ENCODE measurements around the gene IPO8. TPM values are rescaled to one million over a fixed set of nuclear protein-coding genes. Genes with fewer than 3 reads are reported as not detected.

The IPO8 gene
- total and polyA plus RNA-seq, 8 donors: 8.9 to 184 (median 32.6) TPM

DNA sequence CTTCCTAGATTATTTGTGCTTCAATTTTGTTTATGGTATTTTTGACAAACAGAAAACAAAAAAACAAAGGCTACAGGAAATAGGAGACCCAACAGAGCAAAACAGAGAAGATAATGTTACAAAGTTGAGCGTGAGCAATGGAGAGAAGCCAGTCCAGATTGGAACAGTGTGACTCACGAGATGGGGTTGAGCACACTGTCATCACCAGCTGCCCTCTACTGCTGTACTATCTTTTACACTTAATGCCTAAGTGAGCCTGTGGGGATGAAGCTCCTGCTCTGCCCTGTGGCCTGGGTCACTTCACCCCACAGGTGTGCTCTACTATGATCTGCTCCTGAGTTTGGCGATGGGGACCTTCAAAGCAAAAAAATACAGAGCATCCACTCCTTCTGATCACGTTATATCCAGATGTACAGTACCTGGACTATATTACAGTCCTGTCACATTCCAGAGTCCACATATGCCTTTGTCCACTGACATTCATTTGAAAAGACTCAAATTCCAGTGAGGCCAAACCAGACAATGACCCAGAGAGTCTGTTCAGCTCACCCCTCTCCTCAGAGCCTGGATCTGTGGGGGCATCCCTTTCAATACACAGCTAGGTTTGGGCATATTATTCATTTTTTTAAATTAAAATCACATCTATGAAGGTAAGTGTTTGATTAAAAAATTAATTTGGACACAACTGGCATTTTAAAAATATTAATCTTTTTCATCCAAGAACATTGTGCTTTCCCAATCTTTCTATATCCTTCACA is 4.4 kb downstream of the IPO8 start:
- Histone ChIP-seq H3K4me3 (no peak overlapping the region), H3K4me1 (peaks cover 18 to 46% (median 37%) of the 10 kb centered on the region in 4 donors), H3K27me3 (no peaks in the 10 kb centered on the region), H3K9me3 (no peaks in the 10 kb centered on the region), H3K36me3 (peaks cover 0 to 7% (median 2%) of the 10 kb centered on the region in 4 donors), H3K27ac (peak overlapping the region in 2 of 5 donors; percentile 2 to 54)
- TF ChIP-seq POLR2AphosphoS5 (IDR thresholded peaks at IDR 0.05) (no peak), EP300 (IDR thresholded peaks at IDR 0.05) (no peak), POLR2A (IDR thresholded peaks at IDR 0.05) (no peak)
- TF ChIP-seq, protein P1, sequence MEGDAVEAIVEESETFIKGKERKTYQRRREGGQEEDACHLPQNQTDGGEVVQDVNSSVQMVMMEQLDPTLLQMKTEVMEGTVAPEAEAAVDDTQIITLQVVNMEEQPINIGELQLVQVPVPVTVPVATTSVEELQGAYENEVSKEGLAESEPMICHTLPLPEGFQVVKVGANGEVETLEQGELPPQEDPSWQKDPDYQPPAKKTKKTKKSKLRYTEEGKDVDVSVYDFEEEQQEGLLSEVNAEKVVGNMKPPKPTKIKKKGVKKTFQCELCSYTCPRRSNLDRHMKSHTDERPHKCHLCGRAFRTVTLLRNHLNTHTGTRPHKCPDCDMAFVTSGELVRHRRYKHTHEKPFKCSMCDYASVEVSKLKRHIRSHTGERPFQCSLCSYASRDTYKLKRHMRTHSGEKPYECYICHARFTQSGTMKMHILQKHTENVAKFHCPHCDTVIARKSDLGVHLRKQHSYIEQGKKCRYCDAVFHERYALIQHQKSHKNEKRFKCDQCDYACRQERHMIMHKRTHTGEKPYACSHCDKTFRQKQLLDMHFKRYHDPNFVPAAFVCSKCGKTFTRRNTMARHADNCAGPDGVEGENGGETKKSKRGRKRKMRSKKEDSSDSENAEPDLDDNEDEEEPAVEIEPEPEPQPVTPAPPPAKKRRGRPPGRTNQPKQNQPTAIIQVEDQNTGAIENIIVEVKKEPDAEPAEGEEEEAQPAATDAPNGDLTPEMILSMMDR (IDR thresholded peaks at IDR 0.05): no peak
- 66 to 83% (median 74%) methylated on average over 4 of the region's 4 CpGs for WGBS, 5 donors
- intact Hi-C loops (cut with DNase I; ENCODE audit: low total_unique reads): no loop called here
- DNase-seq: no peak

DNA sequence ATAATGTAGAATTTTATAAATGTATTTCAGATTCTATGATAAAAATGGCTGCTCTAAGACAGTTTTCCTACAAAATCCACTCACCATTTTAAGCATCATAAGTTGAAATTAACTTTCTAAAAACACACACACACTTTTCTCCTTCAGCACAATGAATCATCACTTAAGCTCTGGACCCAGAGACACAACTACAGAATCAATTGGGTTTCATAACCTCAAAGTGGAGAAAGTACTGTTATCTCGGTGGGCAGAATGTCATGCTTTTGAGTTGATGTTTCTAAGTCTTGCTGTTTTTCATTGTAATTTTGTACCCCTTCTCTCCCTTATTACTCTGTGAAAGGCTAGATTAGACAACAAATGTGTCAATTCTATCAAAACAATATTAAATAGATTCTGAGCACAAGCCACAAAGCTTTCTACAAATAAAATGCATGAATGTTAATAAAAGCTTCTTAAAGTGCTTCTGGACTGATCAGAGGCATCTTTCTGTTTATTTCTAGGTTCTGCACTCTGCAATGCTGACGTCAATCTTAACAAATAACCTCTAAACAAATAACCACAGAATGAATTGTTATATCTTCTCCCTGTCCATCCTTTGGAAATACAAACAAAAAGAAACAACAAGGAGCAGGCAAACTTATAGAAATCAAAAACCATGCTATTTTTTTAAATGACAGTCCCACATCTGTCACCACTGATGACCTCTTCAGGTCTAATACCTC is 8.2 kb downstream of the IPO8 start:
- Histone ChIP-seq H3K36me3 (peaks cover 2 to 33% (median 29%) of the 10 kb centered on the region in 4 donors), H3K4me1 (peaks cover 2 to 20% (median 11%) of the 10 kb centered on the region in 4 donors), H3K4me3 (no peak overlapping the region), H3K27me3 (no peaks in the 10 kb centered on the region), H3K27ac (no peak overlapping the region), H3K9me3 (no peaks in the 10 kb centered on the region)
- no peak for DNase-seq
- intact Hi-C loops (cut with DNase I; ENCODE audit: low total_unique reads): no loop called here
- TF ChIP-seq EP300 (IDR thresholded peaks at IDR 0.05) (no peak), POLR2A (IDR thresholded peaks at IDR 0.05) (no peak), POLR2AphosphoS5 (IDR thresholded peaks at IDR 0.05) (no peak)
- TF ChIP-seq, protein P1 (IDR thresholded peaks at IDR 0.05): no peak
- 69 to 81% (median 77%) methylated on average over 2 of the region's 2 CpGs for WGBS, 5 donors

DNA sequence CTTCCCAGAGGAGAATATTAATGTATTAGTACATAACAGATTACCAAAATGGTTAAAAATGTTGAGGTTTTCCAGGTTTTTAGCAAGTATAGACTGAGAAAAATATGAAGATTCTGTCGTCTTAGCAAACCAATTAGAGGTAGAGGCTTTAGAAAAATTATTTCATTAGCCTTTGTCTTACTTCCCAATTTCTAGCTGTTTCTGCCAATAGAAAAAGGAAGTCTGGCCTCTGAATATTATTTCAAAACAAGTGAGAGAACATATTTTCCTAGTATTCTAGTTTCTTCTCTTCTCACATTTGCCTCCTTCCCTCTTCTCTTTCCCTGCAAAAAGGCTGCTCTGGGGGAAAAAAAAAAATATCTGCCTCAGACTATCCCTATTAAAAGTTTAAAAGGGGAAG is 16.4 kb downstream of the IPO8 start:
- WGBS, 5 donors: 79 to 93% (median 88%) methylated on average over 1 of the region's 1 CpG
- Histone ChIP-seq H3K27ac (no peak overlapping the region), H3K4me1 (no peaks in the 10 kb centered on the region), H3K4me3 (no peak overlapping the region), H3K9me3 (no peaks in the 10 kb centered on the region), H3K27me3 (no peaks in the 10 kb centered on the region), H3K36me3 (peaks cover 32 to 85% (median 78%) of the 10 kb centered on the region in 4 donors)
- TF ChIP-seq POLR2A (IDR thresholded peaks at IDR 0.05): no peak
- TF ChIP-seq EP300 (IDR thresholded peaks at IDR 0.05): no peak
- TF ChIP-seq, protein P1 (IDR thresholded peaks at IDR 0.05): no peak
- no peak for TF ChIP-seq POLR2AphosphoS5 (IDR thresholded peaks at IDR 0.05)
- intact Hi-C loops (cut with DNase I; ENCODE audit: low total_unique reads): no loop called here
- no peak for DNase-seq

DNA sequence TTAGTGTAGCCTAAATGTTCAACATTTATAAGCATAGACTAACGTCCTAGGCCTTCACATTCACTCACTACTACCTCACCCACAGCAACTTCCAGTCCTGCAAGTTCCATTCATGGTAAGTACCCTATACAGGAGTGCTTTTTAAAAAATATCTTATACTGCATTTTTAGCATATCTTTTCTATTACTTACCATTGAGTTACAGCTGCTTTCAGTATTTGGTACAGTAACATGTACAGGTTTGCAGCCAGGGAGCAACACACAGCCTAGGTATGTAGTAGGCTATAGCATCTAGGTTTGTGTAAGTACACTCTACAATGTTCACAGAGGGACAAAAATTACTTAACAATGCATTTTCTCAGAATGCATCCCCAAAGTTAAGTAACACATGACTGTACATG is 17.4 kb downstream of the IPO8 start:
- Histone ChIP-seq H3K27ac (no peak overlapping the region), H3K4me1 (no peaks in the 10 kb centered on the region), H3K36me3 (peaks cover 33 to 91% (median 78%) of the 10 kb centered on the region in 4 donors), H3K4me3 (no peak overlapping the region), H3K9me3 (no peaks in the 10 kb centered on the region), H3K27me3 (no peaks in the 10 kb centered on the region)
- TF ChIP-seq POLR2AphosphoS5 (IDR thresholded peaks at IDR 0.05) (no peak), POLR2A (IDR thresholded peaks at IDR 0.05) (no peak), EP300 (IDR thresholded peaks at IDR 0.05) (no peak)
- TF ChIP-seq, protein P1 (IDR thresholded peaks at IDR 0.05): no peak
- 79 to 97% (median 90%) methylated on average over 1 of the region's 1 CpG for WGBS, 5 donors
- intact Hi-C loops (cut with DNase I; ENCODE audit: low total_unique reads): no loop called here
- no peak for DNase-seq

Data from stomach (tissue), 9 donors.